HTERT RPE-1 (cell line): Measurements from ENCODE around the gene CEP131.

Experiments used
- in situ Hi-C: fragments of 300-500 bp; cut with MboI; formaldehyde crosslinking; loops from 4 replicates; pipeline ENCODE4 v1.14.3; 2020; ENCODE audit warnings: low sequenced_read_pairs

Gene CEP131

DNA sequence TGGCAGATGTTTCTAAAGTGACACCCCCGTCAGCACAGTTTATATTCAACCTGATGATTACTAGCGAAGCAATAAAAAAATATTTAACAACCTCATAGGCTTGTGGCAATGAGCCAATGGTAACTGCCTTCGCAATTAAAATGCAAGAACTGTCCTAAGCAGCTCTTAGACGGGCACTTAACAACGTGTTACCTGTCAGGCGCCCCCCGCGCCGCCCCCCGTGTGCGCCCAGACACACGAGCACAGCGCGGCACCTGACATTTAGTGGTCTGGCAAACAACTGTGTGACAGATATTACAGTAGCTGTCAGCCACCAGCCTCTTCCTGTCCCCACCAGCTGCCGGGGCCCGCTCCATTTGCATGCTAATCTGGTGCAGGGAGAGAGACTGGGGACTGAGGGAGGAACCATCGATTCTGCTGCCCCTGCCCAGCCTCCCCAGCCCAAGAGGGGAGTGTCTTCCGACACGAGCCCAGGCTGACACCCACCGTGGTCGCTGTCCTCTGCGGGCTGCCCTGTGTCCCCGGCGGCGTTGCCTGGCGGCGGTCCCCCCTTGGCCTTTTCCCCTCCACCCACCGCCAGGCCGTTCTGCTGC is 29.0 kb upstream of the CEP131 start:
- in situ Hi-C loops: no loop called here

DNA sequence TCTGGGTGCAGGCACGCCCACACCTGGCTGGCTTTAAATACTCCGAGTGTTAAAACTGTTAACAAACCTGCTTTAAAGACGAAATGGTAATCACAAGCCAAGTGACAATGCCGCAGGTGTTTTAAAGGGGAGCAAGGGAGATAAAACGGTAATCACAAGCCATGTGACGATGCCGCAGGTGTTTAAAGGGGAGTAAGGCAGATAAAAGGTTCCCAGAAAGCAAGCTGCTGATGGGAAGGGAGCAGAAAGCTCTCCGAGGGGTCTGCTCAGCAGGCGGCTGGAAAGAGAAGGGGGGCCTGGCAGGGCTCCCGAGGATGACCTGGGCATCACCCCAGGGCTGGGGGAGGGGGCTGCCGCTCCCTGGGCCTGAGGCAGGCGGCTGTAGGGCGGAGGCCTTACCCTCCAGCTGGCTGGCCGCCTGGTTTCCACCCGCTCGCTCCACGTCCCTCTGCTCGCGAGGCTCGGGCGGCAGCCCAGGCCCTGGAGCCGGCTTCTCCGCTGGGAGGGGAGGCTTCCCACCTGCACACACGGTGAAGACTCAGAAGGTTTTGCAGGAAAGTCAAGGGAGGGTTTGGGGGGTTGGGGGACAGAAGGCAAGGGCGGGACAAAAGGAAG is 28.4 kb upstream of the CEP131 start:
- in situ Hi-C loops: no loop called here

DNA sequence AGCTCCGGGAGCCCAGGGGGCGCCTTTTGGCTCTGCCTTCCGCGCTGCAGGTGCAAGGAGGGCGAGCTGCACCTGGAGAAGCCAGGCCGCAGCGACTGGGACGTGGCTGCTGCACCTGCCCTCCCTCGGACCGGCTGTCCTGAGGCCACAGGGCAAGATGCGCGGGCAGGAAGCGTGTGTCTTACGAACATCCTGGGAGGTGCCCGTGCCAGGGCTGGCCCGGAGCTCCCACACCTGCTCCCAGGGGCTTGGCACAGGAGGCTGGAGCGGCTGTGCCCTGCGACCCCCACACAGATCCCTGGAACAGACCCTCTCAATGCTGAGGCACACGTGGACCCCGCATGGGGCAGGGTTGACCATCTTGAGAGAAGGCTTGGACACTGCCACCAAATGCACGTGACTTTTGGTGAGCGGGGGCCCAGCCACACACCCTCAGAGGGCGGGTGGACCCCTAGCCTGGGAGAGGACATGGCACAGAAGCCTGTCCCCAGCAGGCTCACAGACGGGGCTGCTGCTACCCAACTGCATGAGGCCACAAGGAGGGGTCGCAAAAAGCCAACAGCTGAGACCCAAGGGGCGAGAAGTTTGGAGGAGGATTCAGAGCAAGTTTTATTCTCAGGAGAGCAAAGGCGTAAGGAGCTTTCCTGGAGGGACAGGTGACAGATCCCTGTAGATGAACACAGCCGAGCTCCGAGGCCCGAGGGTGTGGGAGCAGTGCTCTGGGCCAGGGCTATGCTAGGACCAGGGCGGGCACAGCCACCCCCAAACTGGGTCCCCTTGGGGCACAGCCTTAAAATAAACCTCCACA is 27.7 kb upstream of the CEP131 start:
- in situ Hi-C loops: no loop called here

DNA sequence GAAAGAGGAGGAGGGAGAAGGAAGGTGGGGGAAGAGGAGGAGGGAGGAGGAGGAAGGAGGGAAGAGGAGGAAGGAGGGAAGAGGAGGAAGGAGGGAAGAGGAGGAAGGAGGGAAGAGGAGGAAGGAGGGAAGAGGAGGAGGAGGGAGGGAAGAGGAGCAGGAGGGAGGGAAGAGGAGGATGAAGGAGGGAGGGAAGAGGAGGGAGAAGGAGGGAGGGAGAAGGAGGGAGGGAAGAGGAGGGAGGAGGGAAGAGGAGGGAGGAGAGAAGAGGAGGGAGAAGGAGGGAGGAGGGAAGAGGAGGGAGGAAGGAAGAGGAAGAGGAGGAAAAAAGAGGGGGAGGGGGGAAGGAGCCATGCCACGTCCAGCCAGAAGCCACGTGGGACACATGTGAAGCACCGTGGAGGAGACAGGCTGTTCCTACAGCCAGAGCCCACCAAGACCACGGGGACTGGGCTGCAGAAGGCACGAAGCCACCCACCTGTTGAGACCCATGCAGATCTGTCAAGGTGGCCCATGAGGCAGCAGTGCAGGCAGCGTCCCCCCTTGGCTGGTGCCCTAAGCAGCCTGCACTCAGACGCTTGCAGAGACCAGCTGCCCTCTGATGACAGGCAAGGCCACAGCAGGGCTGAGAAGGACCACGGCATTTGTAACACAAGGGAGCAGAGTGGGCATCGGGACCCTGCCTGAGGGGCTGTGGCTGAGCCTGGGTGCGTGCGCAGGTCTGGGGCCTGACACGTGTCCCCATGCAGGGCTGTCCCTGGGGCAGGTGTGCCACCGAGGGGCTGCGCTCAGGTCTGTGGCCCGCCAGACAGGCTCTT is 26.7 kb upstream of the CEP131 start:
- in situ Hi-C loops: no loop called here

DNA sequence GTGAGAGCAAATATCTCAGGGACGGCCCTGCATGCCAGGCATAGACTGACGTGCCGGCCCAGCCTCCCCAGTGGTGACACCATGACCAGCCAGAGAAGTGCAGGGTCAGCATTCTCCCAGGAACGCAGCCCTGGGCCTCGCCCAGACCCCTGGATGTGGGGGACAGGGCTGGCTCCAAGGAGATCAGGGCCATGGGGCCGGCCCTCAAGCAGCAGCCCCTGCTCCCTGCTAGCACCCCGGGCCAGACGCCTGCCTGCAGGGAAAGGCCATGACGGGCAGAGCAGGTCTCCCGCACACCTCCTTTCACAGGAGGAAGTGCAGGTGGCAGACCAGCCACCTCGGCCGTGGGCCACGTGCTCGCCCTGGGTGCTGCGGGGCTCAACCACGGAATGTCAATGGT is 25.9 kb upstream of the CEP131 start:
- in situ Hi-C loops: no loop called here

DNA sequence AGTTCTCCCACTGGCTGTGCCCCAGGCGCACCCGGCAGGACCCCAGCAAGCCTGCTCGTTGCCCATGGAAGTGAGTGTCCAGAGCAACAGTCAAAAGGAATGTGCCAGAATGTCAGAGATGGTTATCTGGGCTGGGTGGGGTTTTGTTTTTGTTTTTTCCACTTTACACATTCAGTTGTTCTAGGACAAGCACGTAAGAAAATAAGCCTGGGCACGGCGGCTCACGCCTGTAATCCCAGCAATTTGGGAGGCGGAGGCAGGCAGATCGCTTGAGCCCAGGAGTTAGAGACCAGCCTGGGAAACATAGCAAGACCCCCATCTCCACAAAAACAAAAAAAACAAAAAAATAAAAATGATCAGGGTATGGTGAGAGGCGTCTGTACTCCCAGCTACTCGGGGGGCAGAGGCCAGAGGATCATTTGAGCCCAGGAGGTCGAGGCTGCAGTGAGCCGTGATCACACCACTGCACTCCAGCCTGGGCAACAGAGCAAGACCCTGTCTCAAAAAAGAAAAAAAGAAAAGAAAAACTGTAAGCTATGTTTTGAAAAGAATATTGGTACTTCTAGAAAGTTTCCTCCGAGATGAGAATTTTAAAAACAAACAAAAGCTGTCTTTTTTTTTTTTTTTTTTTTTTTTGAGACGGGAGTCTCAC is 24.7 kb upstream of the CEP131 start:
- in situ Hi-C loops: no loop called here

DNA sequence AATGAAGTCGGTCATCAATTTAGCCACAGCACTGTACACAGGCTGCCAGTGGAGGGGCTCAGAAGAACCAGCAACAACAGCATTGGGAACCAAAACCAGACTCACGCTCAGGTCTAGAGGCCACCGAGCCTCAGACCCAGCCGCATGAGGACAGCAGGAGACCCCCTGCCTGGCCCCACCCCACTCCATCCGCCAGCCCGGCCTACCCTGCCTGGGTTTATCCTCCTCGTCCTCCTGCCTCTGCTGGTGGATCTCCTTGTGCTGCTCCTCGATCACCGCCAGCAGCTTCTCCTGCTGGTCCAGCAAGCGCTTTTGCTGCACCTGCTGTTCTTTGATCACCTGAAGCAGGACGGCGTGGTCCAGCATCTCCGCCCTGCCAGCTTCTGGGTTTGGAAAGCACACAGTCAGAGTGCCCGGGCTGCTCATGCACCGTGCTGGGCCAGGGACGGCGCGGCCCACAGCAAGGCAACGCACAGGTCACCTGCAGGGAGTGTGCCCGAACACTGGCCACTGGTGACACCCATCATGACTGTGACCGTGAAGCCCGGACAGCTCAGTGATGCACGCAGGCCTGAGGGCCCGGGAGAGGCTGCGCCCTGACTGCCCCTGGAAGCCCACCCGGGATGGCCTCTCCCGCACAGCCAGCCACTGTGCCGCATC is 24.0 kb upstream of the CEP131 start:
- in situ Hi-C loops: no loop called here

DNA sequence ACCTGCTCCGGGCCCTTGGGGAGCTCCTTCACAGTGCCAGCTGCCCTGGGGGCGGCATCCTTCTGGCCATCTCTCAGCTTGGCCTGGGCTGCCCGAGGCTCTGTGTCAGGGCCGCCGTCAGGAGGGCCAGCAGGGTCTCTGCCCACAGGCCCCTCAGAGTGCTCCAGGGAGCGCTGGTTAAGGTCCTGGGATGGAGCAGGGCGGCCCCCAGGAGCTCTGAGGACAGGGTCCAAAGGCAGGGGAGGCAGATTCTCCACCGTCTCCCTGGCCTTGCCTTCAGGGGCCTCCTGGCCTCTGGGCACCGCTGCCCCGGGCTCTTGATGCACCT is 23.5 kb upstream of the CEP131 start:
- in situ Hi-C loops: no loop called here

DNA sequence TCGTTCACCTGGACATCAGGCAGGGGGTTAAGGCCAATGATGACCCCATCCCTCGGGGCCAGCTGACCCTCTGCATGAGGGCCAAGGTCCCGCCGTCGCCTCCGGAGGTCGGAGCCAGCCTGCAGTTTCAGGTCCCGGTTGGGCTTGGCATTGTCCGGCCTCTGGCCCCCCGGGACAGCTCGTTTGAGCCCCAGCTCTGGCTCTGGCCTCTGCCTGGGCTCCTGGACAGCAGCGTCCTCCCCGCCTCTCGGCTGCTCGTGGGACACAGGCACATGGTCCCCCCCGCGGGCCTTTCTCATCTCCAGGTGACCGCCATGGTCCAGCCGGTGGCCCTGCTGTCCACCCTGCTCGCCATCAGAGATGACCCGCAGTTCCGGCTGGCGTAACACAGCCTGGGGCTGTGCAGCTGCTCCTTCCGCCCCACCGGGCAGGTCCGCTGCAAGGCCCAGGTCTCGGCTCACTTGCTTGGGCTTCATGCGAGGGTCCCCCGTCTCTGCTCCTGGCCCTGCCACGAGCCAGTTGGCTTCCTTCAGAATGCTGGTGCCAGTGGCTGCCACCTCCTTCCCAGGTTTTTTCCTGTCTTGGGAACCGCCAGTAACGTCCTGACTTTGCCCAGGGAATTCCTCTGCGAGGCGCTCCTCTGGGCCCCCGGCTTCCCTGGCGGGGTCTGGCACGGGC is 23.0 kb upstream of the CEP131 start:
- in situ Hi-C loops: no loop called here

DNA sequence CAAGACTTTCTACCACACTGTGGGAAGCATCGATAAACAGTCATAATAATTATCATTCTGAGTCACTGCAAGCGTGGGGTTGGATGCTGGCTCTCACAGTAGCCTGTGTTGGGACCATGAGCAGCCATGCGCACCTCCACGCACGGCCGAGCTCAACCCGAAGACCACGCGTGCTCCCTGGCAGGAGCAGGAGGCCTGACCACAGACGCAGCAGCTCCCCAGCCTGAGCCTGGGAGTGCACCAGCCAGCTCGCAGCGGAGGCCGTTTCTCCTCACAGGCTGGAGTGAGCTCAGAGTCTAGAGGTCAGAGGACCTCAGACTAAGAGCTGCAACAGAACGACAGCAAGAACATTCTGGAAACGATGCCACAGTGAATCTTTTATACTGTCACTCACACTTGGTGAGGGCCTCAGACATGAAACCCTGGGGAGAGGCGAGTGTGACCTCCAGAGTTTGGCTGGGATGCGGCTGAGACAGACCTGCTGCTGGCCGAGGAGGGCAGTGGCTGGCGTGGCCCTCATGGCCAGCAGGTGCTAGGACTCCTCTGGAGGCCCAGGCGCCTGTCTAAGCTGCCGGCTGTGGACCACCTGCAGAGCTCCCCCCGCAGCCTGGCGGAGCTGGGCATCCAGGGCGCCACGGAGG is 22.4 kb upstream of the CEP131 start:
- in situ Hi-C loops: no loop called here

DNA sequence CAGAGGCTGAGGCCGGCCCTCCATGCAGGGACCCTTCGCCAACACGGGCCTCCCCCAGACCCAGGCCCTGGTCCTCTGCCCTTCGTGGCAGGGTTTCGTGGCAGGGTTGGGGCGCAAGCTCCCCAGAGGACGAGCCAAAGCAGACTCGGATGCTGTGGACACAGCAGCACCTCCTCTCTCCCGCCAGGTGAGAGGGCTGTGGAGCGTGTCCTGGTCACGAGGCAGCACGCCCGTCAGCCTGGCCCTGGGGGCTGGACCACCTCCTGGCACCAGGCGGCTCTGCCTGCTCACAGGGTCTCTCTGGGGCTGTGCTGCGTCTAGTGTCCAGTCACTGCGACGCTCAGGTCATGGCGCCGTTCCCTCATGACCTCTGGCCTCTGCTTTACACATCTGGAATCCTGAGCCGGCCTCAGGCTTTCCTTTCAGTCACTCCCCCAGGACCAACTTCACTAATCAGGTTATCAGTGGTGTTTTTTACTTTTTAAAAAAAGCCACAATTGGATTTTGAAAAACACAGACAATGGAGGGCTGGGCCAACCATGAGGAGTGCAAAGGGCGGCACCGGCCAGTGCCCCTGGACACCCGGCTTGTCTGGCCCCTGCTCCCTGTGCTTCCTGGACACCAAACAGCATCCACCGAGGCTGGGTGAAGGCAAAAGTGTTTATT is 21.7 kb upstream of the CEP131 start:
- in situ Hi-C loops: no loop called here

DNA sequence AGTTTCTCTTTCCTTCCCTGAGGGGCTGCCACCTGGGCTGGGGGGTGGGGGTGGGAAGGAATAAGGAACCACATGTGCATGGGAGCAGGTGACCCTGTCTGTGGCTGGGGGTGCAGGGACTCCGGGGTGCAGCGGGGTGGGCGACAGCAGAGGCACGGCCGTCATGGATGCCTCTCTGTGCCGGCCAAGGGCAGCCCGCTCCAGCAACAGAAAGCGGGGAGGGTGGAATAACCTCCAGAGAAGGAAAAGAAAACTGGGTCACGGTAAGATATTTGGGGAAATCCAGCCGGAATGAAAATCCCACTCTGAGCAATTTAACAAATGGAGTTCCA is 20.5 kb upstream of the CEP131 start:
- in situ Hi-C loops: no loop called here

DNA sequence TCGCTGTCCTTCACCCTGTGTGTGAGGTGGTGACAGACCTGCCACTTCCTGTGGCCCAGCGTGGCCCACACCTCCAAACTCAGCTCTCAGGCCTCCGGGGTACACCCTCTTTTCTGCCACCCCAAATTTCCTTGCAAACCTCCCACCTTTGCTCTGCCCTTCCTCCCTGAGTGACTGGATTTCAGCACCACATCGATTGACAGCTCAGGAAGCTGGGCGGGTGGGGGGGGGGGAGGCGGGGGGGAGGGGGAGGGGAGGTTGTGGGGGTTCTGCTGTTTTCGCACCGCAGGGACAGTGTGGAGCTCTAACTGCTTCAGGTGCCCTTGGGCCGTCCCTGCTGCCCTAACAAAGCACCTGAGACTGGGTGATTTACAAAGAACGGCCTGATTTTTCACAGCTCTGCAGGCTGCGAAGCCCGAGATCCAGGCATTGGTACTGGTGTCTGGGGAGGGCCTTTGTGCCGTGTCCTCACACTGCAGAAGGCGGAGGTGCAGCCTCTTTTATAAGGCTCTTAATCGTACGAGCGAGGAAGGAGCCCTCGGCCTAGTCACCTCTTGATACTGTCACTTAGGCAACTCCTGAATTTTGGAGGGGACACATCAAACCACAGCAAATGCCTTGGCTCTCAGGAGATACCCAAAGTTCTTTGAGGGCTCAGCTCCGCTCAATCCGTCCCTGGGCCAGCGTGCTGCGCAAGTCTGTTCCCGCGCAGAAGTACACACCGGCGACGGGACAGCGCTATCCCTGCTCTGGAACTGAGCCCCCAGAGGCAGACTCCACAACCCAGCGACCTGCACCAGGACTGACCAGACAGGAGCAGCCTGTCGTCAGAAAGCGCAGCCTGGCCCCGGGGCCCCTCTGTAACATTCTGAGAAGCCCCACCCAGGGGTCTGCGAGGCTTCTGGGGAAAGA is 19.9 kb upstream of the CEP131 start:
- in situ Hi-C loops: no loop called here

DNA sequence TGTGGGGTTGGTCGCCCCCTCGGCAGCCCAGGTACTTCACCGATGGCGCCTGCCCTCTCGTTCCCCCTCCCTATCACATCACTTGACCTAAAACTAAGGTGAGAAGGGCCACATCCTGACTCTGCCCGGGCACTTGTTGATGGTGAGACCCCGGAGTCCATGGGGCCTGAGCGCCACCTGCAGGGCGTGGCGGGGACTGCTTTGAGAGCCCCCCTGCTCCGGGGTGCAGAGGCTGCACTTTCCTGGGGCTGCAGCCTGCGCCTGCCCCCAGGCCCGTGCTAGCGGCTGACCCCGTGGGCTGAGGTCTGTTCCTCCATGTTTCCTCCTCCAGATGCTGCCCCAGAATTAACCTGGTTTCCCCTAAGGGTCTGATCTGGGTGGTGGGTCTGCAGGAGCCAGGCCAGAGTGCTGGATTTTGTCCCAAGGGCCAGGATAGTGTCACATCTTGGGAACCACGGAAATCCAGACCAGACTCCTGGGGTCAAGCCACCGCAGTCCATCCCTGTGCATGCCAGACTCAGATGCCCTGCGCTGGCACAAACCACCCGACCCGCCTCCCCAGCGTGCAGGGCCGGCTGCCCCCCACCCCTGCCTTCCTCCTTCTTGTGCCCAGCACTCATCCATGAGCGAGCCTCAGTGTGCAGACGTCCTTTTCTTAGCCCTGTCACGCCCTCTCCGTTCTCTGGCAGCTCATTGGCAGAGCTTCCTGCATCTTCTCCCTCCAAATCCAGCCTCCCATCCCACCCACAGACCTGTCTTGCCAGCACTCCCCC is 19.1 kb upstream of the CEP131 start:
- in situ Hi-C loops: no loop called here

DNA sequence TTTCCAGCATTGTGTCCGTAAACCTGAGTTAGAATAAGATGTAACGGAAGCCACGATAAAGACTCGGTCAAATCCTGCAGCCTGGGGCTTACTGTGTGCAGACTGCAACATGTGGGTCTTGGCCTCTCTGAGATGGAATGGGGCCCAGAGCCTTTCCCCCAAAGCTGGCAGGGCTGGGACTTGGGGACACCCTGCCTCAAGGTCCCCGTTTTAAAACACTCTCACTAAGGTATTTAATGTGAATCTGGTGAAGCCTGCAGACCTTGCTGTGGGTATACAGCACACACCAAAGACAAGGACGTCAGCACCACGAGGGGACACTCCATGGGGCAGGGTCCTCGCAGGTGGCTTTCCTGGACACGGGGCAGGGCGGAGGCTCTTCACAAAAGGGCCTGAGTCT is 18.4 kb upstream of the CEP131 start:
- in situ Hi-C loops: no loop called here

DNA sequence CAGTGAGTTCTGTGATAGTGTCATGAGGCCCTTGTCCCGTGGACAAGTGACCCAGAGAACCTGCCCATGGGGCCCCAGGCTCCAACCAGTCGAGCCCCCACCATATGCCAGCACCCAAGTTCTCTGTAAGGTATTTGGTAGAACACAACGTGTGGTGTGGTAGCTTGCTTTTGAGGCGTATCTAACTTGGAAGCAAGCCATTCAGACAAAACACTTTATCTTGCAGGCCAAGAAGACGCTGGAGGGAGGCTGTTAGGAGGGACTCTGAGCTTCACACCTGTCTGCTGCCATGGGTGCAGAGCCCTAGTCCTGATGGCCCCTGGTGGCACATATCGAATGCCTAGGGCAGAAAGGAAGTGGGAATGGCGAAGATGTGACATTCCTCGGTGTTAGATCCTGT is 18.0 kb upstream of the CEP131 start:
- in situ Hi-C loops: no loop called here
